Right renal cortex interstitium (tissue), 3 donors: ENCODE results near the gene POU6F2. TPM values are rescaled to one million over a fixed set of nuclear protein-coding genes. Genes with fewer than 3 reads are reported as not detected.
"Not testable (repeated sequence)": the region's sequence is repeated elsewhere in the genome, so short reads cannot be mapped to it uniquely, and the experiment has no call there.

Experiments used
- DNase-seq, 3 donors: peaks; one replicate each; pipeline ENCODE4 v3.0.0-alpha.2; 2013; ENCODE audit warnings: low read depth in 3 of 3, low spot score in 2 of 3
- polyA plus RNA-seq, 3 donors: library from polyadenylated mRNA; unstranded; fragments of 120-200 nt; gene quantifications; one replicate each; pipeline ENCODE4 v1.2.1, GENCODE V29; 2013; ENCODE audit not compliant: insufficient read length in 3 of 3

POU6F2 gene
- polyA plus RNA-seq, 3 donors: 0.07 to 0.19 (median 0.17) TPM

DNA sequence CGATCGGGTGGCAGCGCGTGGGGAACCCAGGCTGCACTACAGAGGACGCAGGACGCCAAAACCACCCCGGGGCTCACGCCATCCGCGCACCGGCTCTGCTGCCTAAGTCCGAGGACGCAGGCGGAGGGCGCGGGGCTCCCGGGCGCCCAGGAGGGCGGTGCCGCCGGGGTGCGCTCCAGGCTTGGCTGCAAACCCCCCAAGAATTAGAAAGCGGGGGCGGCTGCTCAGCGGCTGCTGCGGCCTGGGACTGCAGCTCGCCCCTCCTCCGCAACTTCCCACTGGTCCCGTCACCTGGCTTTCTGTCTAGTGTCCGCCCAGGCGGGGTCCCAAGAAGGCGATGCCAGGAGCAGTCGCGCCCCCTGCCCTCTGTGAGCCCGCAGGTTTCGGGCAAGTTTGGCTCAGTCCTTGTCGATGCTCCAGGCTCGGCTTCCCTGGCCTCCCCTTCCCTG, 1.7 kb upstream of the POU6F2 start:
- no peak for DNase-seq

DNA sequence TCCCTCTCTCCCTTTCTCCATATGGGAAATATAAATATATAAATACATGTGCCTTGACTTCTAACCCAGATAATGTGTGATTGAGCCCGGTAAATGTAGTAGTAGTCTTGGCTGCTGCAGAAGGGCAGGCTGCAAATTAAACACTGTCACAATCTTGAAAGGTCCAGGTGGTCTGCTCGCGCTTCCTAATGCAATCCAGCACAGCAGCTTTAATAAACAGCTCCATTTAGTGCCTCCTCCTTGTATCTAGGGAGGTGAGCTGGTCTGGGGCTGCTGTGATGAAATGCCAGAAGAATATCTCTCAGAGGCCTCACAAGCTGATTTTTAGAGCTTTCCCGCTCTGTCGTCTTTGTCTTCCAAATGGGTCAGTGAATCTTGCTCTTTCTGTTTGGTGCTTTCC, 782 bp downstream of the POU6F2 start:
- DNase-seq: no peak

GRCh38 chr7:38992203-38992602, 14.5 kb downstream of the POU6F2 start:
- DNase-seq: no peak

GRCh38 chr7:39001595-39001994, 23.9 kb downstream of the POU6F2 start:
- DNase-seq: no peak

- DNase-seq: no peak
Measured at GRCh38 chr7:39002755-39003154, 25.0 kb downstream of the POU6F2 start.

- no peak for DNase-seq
Measured at GRCh38 chr7:39005036-39005435, 27.3 kb downstream of the POU6F2 start.

DNA sequence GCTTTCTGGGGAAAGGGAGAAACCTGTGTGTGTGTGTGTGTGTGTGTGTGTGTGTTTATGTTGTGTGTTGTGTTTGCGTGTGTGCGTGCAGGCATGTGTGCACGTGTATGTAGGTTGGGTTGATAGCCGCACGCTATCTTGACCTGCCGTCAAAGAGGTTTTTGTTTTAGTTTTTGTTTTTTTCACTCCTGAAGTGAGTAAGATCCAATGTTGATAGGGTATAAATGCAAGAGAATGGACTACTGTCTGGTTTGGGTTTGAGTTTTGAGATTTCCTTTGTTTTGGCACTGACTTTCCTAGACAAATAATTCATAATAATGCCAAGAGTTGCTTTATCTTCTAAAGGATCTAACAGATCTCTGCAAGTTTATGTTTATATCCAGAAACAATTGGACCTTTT, 27.8 kb downstream of the POU6F2 start:
- DNase-seq: no peak

GRCh38 chr7:39013049-39013939, 35.6 kb downstream of the POU6F2 start:
- DNase-seq: not testable (repeated sequence)

DNA sequence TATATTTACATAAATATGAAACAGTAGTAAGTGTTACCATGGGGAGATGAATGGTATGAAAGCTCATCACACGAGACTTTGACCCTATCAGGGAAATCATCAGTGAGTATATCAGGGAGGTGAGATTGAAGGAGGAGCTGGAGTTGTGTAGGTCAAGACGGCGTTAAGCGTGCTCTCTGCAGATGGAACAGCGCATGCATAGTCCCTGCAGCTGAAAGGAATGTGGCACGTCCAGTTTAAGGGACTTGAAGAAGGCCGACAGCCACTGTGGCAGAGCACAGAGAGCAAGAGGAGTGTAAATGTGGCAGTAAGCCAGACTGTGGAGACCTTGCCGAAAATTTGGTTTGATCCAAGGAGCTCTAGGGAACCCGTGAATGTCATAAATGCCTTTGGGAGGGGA, 38.9 kb downstream of the POU6F2 start:
- DNase-seq: peak in 2 of 3 donors; percentile 3 to 18

DNA sequence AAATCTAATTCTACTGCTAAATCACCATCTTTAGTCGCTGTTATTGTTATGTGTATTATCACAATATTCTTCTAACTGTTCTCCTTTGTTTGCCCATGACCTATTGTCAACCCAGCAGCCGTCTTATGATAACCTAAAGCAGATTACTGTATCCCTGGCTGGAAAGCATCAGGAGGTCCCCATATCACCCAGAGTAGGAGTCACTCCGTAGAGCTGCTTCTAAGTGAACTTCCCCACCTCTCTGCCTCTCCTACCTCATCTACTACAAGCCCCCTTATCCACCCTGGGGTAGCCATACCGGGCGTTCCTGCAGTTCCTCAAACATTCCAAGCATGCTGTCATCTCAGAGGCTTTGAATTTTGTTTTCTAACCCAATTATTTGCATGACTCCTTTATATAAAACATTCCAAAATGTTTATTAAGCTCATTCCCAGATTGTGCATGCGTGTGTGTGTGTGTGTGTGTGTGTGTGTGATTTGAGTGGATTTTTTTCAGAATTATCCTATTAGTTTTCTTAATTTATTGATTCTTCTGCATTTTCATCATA, 39.7 kb downstream of the POU6F2 start:
- no peak for DNase-seq

GRCh38 chr7:39022796-39023195, 45.1 kb downstream of the POU6F2 start:
- no peak for DNase-seq

DNA sequence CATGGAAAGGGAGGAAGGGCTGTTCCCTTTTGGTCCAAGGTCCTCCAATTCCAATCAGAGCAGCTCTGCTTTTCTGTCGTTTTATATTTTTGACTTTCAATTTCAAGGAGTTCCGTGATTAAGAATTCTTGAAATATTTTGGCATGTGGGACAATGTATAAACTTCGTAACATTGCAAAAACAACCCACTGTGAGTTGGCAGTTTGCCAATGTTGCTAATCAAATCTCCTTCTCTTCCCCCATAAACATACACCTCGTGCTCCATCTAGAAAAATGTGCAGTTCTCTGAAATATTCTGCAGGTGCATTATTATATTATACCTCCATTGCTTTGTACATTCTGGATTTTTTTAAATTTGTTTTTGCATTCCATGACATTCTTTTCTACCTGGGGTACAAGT, 49.8 kb downstream of the POU6F2 start:
- no peak for DNase-seq

DNA sequence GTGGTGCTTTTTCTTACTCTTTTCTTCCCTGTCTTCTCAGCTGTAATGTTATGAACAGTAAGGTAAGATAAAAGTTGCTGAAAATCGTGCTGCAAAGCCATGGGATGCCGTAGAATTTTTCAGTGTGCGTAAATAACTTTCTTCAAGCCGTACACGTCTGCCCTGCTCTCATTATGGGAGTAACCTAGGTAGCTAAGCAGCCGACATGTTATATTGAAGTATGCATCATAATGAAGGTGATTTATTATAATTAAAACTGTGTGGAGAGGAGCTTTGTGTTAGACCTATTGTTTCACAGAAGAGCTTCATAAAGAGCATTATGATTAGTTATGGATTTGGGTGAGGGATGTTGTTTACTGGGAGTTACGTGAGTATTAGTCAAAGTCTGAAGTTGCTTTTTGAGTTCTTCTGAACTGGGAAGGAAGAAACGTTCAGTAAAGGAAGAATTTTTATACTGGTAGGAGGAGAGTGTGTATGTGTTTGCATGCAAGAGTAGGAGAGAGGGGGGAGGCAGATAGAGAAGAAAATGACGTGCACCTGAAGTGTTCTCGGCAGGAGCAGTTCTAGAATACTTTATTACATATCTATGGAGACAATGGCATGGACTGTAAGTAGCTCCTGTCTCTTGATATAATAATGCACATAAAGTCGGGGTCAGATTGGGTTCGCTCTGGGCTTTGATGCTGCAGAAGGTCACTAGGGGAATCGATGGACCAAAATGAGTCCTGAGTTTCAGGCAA, 56.3 kb downstream of the POU6F2 start:
- DNase-seq: no peak

- no peak for DNase-seq
Measured at GRCh38 chr7:39035156-39035555, 57.4 kb downstream of the POU6F2 start.

GRCh38 chr7:39035903-39036302, 58.2 kb downstream of the POU6F2 start:
- no peak for DNase-seq

DNA sequence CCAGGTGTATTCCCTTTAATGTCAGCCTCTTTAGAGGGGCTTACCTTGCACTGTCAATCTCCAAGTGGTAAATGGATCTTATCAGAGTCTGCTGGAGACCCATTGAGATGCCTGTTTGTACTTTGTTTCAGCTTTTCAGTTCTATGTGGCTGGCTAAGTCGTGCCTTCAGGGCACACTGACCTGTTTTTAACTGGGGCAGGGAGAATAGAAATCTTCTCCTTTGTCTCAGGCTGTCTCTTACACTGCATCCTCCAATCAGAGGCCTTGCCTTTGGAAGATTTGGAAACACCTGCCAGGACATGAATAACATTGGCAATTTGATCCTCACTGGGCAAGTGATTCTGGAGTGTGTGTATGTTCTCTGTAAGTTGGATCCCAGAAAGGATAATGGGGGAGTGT, 65.0 kb downstream of the POU6F2 start:
- DNase-seq: no peak

DNA sequence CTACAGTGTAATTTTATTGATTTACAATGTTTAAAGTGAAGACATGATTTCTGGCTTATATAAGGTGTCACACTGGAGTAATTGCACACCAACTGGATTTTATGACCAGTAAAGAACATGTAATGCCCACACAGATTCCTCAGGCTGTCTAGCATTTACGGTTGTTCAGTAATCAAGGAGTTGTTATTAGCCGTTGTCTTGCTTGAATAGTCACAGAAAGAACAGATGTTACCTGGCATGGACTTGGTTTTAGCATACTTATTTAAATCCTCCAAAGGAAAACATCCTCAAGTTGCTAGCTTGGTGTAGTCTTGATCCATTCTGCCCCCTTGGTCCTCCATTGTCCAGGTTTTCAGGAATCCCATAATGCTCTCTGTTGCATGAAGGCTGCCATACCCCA, 65.8 kb downstream of the POU6F2 start:
- no peak for DNase-seq

DNA sequence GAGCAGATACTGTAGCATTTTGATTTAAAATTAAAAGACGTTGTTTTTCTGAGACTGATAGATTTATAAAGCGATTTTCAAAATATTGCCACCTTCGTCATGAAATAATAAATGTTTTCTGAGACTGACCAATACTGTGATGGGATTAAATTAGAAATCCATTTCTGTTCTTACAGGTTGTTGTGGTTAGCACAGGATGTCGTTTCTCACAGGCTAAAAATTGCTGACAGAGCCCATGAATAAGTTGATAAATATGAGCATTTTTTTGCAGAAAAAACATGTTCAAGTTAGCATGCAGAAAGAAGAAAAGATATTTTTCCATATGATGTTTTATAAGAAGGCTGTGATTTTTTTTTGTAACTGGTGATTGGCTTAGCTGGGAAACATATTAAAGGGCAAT, 66.8 kb downstream of the POU6F2 start:
- no peak for DNase-seq

DNA sequence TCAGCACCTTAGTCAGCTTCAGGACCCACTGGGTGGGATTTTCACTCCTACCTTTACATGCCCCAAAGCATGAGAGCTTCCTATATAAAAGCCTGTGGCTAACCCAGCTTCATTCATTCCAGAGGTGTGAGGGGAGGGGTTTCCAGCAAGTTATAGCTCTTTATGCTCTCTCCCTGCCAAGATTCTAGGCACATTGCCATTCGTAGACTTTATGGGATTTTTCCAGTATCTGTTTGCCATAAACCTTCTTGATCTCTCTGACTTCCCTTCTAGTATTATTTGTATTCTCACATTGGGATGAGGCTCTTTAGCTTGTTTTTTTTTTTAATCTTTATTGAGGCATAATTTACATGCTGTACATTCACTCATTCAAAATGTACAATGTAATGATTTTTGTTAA, 67.5 kb downstream of the POU6F2 start:
- no peak for DNase-seq

- no peak for DNase-seq
Measured at GRCh38 chr7:39051279-39051678, 73.6 kb downstream of the POU6F2 start.

DNA sequence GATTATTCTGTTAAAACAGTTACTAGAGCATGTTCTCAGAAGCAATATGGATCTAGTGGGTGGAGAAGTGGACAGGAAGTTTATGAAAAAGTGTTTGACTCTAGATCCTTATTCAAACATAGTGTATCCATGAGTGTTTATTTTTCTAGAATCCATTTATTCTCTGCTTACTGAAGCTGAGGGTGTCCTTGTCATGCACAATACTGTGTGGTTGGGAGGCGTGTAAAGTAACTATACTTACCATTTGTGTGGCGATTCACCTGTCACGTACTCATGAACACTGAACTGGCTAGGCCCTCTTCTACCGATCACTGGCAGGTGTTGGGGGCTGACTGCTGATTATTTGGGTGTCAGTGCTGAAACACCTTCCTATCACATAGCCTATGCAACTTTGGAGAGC, 74.0 kb downstream of the POU6F2 start:
- DNase-seq: no peak

DNA sequence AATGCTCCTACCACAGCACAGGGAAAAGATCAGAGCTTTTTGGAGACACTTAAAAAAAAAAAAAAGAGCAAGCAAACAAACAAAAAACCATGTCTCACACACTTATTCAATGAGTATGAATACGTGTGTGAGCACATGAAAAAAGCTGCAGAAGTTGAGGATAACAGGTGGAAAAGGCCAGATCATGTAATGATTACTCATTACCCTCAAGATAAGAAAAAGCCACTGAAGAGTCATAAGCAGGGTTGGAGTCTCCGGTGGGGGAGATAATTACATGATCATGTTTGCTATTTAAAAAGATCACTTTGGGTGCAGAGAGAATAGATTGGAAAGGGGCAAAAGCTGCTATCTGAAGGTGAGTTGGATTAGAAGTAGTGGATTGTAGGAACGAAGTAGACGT, 77.0 kb downstream of the POU6F2 start:
- DNase-seq: no peak
